GM21576 (cell line): ENCODE results near the gene MRC2.

Experiments
- ATAC-seq: cut with Tn5 transposase; IDR thresholded peaks from one replicate; pipeline ENCODE4 v1.9.1; 2021; ENCODE audit warnings: mild to moderate bottlenecking, moderate library complexity; ENCODE audit not compliant: unreplicated experiment

The MRC2 gene

DNA sequence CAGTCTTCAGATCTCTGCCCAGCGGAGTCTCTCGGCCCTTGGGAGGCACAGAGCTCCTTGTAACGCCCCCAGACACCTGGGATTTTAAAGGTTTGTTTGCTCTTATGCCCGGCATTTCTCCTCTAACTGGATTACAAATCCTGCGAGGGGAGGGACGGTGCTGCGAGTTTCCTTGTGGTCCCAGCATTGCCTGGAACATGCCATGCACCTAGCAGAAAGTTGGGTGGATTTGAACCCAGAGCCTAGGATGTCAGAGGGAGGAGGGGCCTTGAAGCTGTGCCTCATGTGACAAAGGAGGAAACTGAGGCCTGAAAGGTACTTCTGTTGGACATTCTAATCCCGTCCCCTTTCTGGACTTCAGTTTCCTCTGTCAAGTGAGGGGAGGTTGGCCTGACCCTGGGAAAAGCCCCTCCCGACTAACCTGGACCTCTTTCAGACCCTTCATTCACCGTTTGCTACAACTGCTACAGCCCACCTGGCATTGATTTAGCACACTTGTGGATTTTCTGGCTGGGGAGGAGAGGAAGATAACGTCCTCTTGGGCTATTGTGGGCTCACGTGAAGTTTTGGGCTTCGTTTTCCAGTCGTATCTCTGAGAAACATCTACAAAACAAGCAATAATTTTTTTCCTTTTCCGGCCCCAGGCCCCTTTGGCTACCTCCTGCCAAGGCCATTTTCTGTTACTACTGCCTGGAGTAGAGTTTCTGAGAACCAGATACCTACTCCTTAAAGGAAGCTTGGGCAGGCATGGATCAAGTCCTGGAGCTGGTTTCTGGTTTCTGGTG lies 30.9 kb downstream of the MRC2 start:
- ATAC-seq: no peak

DNA sequence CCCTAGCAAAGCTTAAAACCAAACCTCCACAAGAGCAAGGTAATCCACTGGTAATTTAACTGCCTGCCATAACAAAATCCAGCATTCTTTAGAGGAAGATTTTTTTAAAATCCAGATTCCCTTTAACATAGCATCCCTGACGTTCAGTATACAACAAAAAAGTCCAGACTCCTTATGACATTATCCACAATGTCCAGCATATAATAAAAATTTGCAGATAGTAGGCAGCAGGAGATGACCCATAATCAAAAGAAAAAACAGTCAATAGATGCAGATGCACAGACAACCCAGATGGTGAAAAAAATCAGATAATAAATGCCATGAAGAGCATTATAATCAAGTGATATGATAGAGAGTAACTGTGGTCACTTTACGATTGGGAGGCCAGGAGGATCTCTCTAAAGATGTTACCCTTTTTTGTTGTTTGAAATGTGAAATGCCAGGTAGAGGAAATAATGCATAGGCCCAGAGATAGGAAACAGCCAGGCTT lies 33.2 kb downstream of the MRC2 start:
- ATAC-seq: no peak

DNA sequence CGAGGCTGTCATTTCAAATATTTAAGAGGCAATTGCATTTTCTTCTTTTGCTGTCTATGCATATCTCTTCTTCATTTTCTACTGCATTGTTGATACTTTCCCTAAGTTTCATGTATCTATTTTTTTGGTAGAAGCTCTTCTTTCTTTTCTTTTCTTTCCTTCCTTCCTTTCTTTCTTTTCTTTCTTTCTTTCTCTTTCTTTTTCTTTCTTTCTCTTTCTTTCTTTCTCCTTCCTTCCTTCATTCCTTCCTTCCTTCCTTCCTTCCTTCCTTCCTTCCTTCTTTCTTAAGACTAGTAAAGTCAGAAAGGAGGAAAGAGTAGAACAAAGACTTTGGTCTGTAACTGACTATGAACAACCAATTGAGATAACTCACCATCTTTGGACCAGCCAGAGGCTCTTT lies 33.9 kb downstream of the MRC2 start:
- ATAC-seq: no peak

DNA sequence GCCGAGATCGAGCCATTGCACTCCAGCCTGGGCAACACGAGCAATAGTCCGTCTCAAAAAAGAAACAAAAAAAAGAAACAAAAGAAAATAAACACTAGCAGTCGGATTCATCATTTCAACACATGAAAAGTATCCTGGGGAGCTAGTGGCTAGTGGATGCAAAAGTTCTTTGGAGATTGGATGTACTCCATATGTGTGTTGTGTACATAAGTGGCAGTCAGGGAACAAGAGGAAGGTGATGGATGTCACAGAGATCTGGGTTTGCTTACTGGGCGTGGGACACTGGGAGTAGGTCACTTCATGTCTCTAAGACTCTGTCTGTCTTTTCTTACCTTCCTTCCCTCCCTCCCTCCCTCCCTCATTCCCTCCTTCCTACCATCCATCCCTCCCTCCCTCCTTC lies 35.4 kb downstream of the MRC2 start:
- no peak for ATAC-seq

DNA sequence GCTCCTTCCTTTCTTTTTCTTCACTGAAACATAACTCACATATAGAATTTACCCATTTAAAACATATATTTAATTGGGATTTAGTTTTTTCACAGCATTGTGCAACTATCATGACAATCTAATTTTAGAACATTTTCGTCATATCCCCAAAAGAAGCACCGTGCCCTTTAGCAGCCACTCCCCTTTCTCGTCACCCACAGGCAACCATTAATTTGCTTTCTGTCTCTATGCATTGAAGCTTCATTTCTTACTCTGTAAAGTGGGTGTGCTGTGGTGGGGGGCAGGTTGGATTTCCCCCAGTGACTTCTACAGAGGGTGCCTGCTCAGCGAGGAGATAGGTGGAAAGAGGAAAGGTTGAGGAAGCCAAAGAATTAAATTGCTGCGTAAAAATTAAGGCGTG lies 35.8 kb downstream of the MRC2 start:
- no peak for ATAC-seq

DNA sequence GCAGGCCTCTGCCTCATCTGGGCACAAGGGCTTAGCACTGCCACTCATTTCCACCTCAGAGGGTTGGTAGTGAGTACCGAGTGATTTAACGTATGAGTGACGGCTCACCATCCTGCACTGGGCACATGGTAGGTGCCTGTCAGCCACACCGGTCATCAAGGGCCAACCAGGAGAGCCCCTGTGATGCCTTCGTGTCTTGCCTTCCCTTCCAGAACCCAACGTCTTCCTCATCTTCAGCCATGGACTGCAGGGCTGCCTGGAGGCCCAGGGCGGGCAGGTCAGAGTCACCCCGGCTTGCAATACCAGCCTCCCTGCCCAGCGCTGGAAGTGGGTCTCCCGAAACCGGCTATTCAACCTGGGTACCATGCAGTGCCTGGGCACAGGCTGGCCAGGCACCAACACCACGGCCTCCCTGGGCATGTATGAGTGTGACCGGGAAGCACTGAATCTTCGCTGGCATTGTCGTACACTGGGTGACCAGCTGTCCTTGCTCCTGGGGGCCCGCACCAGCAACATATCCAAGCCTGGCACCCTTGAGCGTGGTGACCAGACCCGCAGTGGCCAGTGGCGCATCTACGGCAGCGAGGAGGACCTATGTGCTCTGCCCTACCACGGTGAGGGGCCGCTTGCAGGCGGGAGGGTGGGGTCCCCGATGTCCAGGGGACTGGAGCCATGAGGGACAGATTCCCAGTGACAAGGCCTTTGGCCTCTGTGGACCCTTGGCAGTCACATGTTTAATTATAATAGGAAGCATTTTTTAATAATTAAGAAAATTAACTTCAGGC lies 37.1 kb downstream of the MRC2 start:
- ATAC-seq: no peak

DNA sequence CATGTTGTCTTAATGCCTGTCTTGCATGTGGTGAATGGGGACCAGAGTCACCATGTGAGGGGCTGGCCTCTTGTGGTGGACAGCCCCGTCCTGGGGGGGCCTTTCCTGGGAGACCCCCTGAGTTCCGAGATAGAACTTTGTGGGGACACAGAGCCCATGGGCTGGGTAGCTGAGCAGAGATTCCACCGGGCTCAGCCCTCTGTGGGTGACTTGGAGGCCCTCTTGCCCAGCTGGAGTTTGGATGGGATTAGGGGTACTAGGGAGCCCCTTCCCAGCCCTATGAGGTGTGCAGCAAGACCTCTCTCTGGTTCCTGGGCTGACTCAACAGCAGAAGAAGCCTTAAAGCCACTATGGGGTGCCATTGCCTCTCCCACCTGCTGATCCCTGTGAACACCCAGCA lies 38.1 kb downstream of the MRC2 start:
- no peak for ATAC-seq

DNA sequence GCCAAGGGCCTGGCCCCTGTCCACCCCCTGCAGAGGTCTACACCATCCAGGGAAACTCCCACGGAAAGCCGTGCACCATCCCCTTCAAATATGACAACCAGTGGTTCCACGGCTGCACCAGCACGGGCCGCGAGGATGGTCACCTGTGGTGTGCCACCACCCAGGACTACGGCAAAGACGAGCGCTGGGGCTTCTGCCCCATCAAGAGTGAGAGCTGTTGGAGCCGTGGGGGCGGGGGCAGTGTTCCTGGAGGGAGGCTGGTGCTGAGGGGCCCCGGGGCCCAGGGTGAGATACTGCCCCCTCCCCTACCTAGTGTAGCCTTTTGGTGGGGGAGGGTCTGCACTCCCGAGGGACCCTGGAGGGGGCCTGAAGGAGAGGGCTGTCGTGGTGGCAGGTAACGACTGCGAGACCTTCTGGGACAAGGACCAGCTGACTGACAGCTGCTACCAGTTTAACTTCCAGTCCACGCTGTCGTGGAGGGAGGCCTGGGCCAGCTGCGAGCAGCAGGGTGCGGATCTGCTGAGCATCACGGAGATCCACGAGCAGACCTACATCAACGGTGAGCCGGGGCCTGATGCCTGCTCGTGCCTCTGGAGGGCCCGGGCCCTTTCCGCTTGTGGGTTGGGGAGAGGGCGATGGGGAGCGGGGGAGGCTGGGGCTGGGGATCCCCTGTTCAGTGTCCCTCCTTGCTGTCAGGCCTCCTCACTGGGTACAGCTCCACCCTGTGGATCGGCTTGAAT lies 38.8 kb downstream of the MRC2 start:
- ATAC-seq: no peak

DNA sequence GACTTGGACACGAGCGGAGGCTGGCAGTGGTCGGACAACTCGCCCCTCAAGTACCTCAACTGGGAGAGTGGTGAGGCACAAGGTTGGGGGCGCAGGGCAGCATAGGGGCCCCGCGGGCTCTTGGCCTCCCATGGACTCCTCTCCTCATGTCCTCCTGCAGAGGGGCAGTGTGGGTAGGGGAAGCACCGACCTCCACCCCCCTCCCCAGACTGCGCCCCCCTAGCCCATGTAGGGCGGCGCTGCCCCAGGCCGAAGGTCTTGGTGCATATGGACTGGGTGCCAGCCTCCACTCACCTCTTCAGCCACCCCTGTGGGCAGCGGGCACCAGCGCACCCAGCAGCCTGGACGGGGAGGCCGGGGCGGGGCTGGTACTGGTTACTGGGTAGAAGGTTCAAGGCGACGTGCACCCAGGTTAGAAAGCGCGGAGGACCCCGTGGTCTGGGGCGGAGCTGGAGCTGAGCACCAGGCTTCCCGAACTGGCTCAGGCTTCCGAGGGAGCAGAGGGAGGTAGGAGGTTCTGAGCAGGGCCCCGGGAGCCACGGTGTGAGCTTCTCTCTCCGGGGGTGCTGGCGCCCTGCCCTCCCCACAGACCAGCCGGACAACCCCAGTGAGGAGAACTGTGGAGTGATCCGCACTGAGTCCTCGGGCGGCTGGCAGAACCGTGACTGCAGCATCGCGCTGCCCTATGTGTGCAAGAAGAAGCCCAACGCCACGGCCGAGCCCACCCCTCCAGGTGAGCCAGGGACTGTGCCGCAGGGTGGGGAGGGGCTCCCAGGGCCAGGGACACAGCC lies 39.5 kb downstream of the MRC2 start:
- no peak for ATAC-seq

DNA sequence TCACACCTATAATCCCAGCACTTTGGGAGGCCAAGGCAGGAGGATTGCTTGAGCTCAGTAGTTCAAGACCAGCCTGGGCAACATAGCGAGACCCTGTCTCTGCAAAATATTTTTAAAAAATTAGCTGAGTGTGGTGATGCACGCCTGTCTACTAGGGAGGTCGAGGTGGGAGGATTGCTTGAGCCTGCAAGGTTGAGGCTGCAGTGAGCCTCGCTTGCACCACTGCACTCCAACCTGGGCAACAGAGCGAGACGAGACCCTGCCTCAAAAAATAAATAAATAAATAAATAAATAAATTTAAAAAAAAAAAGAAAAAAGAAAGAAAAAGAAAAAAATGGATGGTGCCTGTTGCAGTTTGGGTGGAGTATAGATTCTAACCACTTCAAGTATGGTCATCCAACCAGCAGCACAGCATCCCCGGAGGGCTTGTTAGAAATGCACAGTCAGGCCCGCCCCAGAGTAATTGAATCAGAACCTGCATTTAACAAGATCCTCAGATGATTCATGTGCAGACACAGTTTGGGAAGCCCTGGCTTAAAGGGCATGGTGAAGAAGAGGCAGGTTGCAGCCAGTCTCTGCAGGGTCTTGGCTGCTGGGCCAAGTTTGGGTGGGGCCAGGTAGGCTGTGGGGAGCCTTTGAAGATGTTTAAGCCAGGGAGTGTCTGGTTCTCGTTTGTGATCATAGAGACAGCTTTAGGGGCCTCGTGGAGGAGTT lies 40.8 kb downstream of the MRC2 start:
- no peak for ATAC-seq

DNA sequence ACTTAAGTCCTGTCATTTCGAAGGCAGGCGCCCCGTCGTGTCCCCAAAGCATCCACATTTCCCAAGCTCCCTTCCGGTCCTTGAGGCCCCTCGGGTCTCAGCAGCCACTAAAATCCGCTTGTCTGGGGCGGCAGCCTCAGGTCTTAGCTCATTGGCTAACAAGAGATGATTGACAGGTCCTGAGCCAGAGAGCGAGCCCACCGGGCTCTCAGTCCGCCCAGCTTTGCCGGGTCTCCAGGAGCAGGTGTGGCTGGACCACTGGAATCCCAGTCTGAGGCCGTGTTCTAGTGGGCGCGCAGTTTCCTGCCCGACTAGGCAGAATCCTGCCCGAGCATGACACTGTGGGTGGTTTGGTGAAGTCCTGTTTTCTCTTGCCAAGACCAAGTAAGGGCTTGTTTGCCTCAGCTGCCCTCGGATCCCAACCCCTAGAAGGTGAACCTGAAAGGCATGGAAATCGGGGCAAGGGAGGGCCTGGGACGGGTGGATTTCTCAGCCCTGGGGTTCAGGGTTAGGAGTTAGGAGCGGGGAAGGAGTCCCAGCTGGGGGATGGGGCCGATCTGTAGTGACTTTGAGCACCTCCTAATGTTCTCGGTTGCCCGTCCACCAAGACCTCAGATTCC lies 42.8 kb downstream of the MRC2 start:
- ATAC-seq: no peak

DNA sequence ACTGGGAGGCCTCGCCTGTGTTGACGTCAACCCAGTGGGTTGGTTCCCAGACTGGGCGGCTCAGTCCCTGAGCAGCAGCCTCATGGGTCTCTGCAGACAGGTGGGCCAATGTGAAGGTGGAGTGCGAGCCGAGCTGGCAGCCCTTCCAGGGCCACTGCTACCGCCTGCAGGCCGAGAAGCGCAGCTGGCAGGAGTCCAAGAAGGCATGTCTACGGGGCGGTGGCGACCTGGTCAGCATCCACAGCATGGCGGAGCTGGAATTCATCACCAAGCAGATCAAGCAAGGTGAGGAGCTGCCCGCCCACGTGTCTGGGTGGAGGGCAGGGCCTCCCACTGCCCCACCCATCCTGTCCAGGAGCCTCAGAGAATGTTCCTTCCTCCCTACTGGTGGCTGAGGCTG lies 44.1 kb downstream of the MRC2 start:
- no peak for ATAC-seq

DNA sequence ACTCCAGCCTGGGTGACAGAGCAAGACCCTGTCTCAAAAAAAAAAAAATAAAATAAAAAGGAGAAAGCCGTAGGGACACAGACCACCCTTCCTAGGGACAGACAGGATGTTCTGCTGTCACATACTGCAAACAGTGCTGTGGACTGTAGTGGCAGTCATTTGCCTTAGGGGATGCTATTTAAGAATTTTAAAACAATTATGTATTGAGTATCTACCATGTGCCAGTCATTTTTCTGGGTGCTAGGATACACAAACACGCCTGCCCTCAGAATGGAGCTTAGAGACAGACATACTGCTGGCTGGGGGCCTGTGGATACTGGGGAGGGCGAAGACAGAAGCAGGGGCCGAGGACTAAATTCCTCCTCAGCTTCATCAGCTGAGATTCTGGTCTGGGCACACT lies 45.5 kb downstream of the MRC2 start:
- no peak for ATAC-seq

DNA sequence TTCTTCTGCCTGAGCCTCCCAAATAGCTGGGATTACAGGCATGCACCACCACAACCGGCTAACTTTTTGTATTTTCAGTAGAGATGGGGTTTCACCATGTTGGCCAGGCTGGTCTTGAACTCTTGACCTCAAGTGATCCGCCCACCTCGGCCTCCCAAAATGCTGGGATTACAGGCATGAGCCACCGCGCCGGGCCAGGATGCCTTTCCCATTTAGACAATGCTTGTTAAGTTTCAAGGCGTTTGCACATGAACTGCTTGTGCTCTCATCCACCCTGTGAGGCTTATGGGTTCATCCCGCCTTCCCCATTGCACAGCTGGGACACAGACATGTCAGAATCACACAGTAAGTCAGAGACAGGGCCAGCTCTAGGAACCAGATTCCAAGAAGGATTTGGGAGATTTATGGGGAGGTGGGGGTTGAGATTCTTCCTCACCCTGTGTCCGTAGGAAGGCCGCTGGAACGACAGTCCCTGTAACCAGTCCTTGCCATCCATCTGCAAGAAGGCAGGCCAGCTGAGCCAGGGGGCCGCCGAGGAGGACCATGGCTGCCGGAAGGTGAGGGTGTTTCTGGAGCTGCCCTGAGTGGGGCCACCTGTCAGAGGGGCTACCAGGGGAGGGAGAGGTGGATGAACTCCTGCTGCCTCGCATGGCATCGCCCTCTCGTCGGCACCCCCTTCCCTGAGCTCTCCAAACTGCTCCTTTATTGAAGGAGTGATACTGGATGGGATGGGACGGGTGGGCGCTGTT lies 46.3 kb downstream of the MRC2 start:
- ATAC-seq: no peak

DNA sequence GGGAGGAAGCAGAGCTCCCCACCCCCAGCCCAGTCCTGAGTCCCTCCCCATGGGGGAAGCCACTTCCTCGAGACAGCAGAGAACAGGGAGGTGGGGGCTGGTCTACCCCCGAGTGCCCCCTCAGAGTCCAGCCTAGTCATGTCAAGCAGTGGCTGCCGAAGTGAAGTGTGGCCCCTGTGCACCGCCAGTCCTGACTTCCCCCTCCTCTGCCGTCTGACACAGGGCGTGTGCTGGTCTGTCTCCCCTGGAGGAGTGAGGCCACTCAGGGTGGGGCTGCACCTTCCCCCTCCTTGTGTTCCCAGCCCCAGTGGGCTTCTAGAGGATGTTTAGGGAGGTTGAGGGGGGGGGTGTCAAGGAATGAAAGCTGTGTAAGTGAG lies 46.9 kb downstream of the MRC2 start:
- no peak for ATAC-seq

DNA sequence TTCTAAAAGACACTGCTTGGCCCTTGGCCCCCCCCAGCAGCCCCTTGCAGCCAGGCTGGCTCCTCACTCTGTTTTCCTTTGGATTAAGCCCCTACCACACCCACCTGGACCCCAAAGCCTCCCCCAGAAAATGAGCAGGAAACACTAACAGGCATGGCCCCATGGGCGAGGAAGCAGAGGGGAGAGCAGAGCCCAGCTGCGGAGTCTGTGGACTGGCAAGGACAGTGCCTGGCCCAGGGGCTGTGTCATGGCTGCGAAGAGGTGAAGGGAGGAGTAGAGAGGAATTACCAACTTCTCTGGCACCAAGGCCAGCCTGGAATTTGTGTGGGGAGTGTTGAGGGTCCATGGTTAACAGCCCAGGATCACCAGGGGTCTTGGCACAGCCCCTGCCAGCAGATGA lies 47.4 kb downstream of the MRC2 start:
- no peak for ATAC-seq

DNA sequence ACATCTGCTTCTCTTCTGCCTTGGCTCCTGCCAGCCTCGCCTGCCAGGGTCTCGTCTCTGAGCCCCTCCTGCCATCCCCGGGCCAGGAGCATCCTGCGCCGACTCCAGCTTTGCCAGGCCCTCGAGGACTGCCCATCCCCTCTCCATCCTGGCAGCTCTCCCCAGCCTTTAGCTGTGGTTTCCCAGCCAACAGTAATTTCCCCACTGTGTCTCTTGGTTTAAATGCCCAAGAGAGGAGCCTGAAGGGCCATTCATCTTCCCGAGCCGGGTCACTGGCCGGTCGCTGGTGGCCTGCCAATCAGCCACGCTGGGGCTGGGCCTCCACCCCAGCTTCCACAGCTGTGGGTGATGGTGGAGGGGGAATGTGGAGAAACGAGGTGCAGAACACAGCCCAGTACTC lies 47.8 kb downstream of the MRC2 start:
- no peak for ATAC-seq

DNA sequence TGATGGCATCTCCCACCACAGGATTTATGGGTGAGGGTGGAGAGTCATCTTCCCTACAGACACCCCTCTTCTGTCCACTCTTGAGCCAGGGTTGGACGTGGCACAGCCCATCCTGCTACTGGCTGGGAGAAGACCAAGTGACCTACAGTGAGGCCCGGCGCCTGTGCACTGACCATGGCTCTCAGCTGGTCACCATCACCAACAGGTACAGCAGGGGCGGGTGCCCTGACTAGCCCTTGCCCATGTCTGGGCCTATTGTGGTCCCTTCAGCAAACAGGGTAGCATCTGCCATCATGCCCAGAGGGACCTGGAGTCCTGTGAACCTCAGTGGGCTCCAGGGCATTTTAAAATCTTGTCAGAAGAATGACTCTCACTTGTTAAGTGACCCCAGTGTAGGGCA lies 48.2 kb downstream of the MRC2 start:
- no peak for ATAC-seq
